ENCODE measurements around the gene PTPRN2. TPM values are rescaled to one million over a fixed set of nuclear protein-coding genes. Genes with fewer than 3 reads are reported as not detected.
"Not testable (repeated sequence)": the region's sequence is repeated elsewhere in the genome, so short reads cannot be mapped to it uniquely, and the experiment has no call there.

Gene PTPRN2
- total RNA-seq, 1 donor from 2014 or later: 2.4 TPM

GRCh38 chr7:158277219-158278141 is 310.1 kb downstream of the PTPRN2 start:
- Histone ChIP-seq H3K4me3 (ENCODE audit: low read depth, low read length) (no peak overlapping the region), H3K27me3 (ENCODE audit: control insufficient read depth, insufficient read depth, low read length) (no peaks in the 10 kb centered on the region), H3K36me3 (ENCODE audit: control insufficient read depth, insufficient read depth, low read length) (no peaks in the 10 kb centered on the region)
- DNase-seq (ENCODE audit: low read depth): no peak
- TF ChIP-seq, protein P1, sequence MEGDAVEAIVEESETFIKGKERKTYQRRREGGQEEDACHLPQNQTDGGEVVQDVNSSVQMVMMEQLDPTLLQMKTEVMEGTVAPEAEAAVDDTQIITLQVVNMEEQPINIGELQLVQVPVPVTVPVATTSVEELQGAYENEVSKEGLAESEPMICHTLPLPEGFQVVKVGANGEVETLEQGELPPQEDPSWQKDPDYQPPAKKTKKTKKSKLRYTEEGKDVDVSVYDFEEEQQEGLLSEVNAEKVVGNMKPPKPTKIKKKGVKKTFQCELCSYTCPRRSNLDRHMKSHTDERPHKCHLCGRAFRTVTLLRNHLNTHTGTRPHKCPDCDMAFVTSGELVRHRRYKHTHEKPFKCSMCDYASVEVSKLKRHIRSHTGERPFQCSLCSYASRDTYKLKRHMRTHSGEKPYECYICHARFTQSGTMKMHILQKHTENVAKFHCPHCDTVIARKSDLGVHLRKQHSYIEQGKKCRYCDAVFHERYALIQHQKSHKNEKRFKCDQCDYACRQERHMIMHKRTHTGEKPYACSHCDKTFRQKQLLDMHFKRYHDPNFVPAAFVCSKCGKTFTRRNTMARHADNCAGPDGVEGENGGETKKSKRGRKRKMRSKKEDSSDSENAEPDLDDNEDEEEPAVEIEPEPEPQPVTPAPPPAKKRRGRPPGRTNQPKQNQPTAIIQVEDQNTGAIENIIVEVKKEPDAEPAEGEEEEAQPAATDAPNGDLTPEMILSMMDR (IDR thresholded peaks at IDR 0.05; ENCODE audit: insufficient read depth, low read length, poor library complexity, severe bottlenecking): no peak

- Histone ChIP-seq H3K4me3 (ENCODE audit: low read depth, low read length) (no peak overlapping the region), H3K27me3 (ENCODE audit: control insufficient read depth, insufficient read depth, low read length) (no peaks in the 10 kb centered on the region), H3K36me3 (ENCODE audit: control insufficient read depth, insufficient read depth, low read length) (no peaks in the 10 kb centered on the region)
- TF ChIP-seq, protein P1 (IDR thresholded peaks at IDR 0.05; ENCODE audit: insufficient read depth, low read length, poor library complexity, severe bottlenecking): no peak
- DNase-seq (ENCODE audit: low read depth): no peak
Measured at GRCh38 chr7:158276414-158277218, 311.0 kb downstream of the PTPRN2 start.

- no peak for DNase-seq (ENCODE audit: low read depth)
- Histone ChIP-seq H3K4me3 (ENCODE audit: low read depth, low read length) (no peak overlapping the region), H3K36me3 (ENCODE audit: control insufficient read depth, insufficient read depth, low read length) (no peaks in the 10 kb centered on the region), H3K27me3 (ENCODE audit: control insufficient read depth, insufficient read depth, low read length) (no peaks in the 10 kb centered on the region)
- TF ChIP-seq, protein P1 (IDR thresholded peaks at IDR 0.05; ENCODE audit: insufficient read depth, low read length, poor library complexity, severe bottlenecking): no peak
Measured at GRCh38 chr7:158275711-158276413, 311.8 kb downstream of the PTPRN2 start.

GRCh38 chr7:158274996-158275395 is 312.6 kb downstream of the PTPRN2 start:
- no peak for DNase-seq (ENCODE audit: low read depth)
- TF ChIP-seq, protein P1 (IDR thresholded peaks at IDR 0.05; ENCODE audit: insufficient read depth, low read length, poor library complexity, severe bottlenecking): no peak
- no peaks in the 10 kb centered on the region for H3K36me3 ChIP-seq (ENCODE audit: control insufficient read depth, insufficient read depth, low read length)
- no peaks in the 10 kb centered on the region for H3K27me3 ChIP-seq (ENCODE audit: control insufficient read depth, insufficient read depth, low read length)
- H3K4me3 ChIP-seq (ENCODE audit: low read depth, low read length): no peak overlapping the region

DNA sequence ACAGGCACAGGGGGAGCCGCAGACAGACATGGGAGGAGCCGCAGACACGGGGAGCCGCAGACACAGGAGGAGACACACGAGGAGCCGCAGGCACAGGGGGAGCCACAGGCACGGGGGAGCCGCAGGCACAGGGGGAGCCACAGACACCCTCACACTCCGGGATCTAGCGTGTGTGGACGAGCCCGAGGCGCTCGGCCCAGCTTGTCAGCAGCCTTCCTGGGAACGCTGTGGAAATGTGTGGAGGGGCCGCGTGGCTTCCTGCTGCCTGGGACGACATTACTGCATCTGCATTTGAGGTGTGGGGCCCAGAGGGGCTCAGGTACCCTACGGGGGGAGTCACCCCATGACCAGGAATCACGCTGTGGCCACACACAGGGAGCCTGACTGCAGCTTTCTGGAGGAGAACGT is 313.2 kb downstream of the PTPRN2 start:
- TF ChIP-seq, protein P1 (IDR thresholded peaks at IDR 0.05; ENCODE audit: insufficient read depth, low read length, poor library complexity, severe bottlenecking): no peak
- DNase-seq (ENCODE audit: low read depth): no peak
- H3K36me3 ChIP-seq (ENCODE audit: control insufficient read depth, insufficient read depth, low read length): no peaks in the 10 kb centered on the region

GRCh38 chr7:158273756-158274342 is 313.8 kb downstream of the PTPRN2 start:
- H3K36me3 ChIP-seq (ENCODE audit: control insufficient read depth, insufficient read depth, low read length); DNase-seq (ENCODE audit: low read depth); H3K4me3 ChIP-seq (ENCODE audit: low read depth, low read length); H3K27me3 ChIP-seq (ENCODE audit: control insufficient read depth, insufficient read depth, low read length): not testable (repeated sequence)

More for the DNA sequence above, 313.2 kb downstream of the PTPRN2 start:
- H3K4me3 ChIP-seq (ENCODE audit: low read depth, low read length): no peak overlapping the region
- no peaks in the 10 kb centered on the region for H3K27me3 ChIP-seq (ENCODE audit: control insufficient read depth, insufficient read depth, low read length)

All from kidney epithelial cell (primary cell).